HG02642 (cell line): Measurements from ENCODE around the gene TOM1L2.
"Not testable (repeated sequence)": the region's sequence is repeated elsewhere in the genome, so short reads cannot be mapped to it uniquely, and the experiment has no call there.

Experiments used
- ATAC-seq: cut with Tn5 transposase; IDR thresholded peaks from one replicate; pipeline ENCODE4 v1.9.1; 2021; ENCODE audit warnings: mild to moderate bottlenecking; ENCODE audit not compliant: unreplicated experiment, poor library complexity

TOM1L2 gene

DNA sequence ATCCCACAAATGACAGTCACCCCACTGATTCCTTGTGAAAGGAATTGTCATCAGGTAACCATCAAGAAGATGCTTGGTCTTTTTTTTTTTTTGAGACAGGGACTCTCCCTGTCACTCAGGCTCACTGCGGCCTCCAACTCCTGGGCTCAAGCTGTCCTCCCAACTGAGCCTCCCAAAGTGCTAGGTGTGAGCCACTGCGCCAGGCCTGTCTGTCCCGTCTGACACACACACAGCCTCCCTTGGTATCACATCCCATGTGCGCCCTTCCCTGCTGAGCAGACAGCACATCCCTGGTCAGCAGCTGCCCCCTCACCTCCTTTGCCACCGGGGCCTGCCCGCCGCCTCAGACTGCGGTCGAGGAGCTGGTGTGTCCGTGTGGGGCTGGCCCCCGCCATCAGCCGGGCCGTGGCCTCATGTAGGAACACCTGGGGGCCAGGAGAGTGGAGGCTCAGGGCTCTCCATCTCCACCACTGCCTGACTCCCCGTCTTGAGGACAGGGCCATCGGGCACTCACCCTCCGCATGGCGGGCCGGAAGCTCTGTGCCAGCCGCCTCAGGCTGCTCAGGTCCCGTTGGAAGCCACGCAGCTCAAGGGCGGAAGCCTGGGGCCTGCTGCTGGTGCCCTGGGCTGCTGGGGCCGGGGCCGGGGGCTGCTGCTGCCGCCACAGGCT lies 159.0 kb downstream of the TOM1L2 start:
- ATAC-seq = no peak

DNA sequence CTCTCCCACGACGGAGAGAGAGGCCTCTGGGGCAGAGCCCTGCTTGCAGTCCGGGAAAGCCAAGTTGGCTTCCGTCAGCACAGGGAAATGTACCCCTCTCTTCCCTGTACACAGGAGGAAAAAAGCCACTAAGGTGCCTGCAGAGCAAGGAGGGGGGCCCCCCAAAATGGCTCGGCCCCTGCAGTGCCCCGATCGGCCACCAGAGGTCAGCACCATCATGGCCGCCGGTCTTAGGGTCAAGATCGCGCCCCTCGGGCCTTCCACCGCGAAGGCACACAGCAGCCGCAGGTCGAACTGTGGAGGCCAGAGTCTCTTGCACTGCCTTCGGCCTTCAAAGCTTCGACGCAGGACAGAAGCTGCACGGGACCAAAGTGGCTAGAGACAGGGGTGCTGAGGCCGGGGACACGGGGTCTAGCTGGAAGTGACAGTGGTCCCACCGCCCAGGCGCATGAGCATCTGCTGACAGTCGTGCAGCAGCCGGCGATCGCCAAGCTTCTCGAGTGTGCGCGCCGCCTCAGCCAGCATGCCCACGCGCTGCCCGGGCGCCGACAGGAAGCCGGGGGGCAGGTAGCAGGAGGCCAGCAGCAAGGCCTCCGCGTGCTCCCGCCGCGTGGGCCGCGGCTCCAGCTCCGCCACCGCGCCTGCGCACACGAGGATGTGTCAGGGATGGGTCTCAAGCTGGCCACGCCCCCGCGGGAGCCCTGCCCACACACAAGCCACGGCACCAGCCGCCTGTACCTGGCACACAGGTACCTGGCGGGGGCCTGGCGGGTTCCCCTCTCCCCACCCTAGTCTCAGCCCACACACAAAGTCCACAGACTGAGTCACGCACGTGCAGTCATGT lies 159.8 kb downstream of the TOM1L2 start:
- ATAC-seq = peak; percentile 34

DNA sequence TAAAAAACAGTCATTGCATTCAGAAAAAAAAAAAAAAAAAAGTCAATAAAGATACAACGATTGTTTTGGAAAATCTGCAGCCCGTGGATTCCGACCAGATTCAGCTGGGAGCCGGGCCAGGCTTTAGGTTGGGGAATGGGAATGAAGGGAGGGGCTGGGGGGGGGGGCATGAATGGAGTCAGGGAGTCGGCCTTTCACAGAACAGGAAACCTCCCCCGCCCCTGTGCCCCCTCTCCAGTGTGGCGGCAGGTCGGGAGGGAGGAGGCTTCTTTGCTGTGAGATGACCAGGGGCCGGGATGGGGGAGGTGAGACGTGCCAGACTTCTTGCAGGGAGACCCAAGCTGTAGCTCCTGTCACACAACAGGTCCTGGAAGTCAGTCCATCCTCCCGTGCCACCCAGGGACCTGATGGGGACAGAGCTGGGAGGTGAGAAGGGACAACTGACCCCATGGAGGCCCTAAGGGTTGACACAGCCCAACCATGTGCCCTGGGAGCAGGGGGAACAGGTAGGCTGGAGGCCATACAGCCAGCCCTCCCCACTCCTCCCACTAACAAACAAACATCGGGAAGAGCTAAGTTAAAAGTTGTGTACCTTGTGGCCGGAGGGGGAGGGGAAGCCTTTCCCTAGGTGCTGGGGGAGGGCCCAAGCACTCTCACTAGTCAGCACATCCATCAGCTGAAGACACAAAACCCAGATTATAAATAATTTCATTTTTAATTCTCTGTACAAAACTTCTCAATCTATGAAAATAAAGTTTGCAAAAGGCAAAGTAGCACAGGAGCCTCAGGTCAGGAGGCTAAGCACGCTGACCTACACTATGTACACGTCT lies 160.6 kb downstream of the TOM1L2 start:
- ATAC-seq = peak; percentile 7

DNA sequence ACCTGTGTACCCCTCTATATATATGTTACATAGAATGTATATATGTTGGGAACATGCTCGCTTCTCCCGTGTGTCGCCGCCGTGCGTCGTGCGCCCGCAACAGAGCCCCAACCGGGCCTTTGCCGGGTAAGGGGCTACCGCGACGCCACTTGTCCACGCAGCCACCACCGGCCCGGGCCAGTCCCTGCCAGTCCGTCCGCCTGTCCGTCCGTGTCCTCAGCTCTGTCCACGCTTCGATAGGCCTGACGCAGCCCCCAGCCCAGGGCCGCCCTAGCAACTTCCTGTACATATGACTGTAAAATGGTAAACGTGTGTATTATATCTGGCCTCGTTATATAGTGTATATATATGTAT lies 161.3 kb downstream of the TOM1L2 start:
- ATAC-seq = no peak

DNA sequence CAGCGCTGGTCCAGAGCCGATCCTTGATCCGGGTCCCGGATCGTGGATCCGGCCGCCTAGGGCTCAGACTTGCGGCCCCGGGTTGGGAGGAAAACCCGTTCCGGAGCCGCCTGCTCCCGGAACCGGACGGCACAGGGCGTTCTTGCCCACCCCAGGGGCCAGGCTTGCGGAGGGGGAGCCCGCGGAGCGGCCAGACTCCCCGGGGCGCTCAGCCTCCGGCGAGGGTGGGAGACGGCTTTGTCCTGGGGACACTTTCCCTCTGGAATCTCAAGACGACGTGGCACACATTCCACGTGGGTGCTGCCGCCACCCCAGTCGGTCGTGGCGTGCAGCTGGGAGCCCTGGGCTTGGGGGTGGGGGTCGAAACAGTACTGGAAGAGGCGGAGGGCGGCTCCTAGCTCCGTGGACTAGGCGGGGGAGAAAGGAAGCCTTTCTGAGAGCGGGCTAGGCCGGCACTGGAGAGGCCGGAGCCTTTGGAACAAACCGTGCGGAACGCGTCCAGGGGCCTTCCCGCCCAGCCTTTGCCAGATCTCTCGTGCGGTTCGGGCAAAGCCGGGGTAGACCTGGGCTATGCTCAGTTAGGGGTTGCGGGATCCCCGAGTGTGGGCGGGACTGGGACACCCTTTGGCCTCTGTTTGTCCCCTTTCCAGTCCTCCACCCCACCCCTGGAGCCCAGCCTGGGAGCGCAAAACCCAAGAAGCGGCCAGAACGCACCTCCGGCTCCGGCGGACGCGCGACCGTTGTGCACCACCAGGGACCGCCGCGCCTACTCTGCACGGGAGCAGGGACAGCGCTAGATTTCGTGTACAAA lies 161.9 kb downstream of the TOM1L2 start:
- ATAC-seq = no peak

DNA sequence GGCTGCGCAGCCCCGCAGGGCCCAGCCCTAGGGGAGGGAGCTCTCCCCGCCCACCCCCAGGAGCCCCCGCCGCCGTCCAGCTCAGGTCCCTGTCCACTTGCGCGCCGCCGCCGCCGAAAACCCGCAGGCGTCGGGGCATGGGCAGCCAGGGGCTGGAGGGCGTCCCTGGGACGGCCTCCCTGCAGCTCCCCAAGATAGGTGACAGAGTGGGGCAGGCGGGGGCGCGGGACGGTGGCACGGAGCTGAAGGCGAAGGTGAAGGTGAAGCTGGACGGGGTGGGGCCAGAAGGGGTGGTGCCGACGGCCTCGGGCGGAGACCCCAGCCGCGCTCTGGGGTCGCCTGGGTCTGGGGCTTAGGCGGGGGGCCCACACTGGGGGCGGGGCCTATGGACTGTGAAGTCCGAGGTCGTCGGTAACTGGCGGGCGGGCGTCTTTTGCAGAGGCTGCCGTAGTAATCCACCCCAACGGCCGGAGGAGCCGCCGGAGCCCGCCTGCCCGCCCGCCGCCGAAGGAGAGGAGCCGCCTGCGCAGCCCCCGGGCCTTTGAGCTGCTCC lies 162.6 kb downstream of the TOM1L2 start:
- ATAC-seq = no peak

DNA sequence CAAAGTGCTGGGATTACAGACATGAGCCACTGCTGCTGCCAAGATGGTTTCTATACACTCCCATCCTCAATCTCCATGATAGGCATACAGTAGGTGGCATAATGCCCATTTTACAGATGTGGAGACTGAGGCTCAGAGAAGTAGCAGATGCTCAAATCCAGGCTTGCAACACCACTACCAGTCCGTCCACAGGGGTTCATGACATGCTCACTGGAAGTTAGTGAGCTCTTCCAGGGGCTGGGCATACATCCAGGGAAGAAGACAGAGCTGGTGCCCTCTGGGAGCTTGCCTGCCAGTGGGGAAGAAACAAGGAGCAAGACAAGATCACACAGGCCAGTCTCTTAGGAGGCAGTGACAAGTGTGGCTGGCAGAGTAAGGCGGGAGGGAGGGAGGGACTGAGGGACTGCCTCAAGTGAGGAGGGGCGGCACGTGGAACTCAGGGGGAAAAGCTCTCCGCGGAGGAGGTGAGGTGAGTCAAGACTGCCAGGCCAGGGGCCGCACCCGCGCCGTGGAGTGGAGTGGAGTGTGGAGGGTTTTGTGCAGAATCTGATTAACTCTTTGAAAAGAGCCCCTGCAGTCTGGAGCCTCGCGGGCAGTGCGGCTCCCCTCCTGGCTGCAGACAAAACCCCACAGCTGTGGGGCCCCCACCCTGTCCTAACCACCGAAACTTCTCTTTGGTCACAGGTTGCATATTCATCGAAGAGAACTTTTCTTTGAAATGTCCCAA lies 163.3 kb downstream of the TOM1L2 start:
- ATAC-seq = no peak

DNA sequence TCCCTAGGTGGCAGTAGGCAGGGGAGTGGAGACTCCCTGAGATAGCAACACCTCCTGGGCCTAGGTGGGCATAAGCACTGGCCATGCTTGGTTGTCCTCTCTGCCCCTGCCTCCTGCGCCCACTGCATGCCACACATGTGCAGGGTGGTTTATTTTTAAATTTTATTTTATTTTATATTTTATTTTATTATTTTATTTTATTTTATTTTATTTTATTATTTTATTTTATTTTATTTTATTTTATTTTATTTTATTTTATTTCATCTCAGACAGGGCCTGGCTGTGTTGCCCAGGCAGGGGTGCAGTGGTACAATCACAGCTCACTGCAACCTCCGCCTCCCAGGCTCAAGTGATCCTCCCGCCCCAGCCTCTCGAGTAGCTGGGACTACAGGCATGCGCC lies 164.0 kb downstream of the TOM1L2 start:
- ATAC-seq = not testable (repeated sequence)

DNA sequence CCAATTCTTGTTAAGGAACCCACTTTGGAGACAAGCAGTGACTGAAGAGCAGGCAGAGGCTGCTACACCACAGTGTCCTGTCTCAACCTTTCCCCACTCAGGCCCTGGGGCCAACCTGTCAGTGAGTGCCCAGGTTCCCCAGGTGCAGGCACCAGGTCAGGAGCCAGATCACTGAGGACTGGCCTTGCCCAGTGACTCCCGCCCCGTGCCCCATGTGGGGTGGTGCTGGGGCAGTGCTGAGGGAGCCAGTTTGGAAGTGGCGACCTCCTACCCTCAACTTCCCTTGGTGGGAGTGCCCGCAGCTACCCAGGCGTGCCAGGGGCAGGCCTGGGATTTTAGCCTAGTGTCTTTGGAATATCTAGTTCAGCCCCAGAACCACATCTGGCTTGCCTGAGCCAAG lies 164.8 kb downstream of the TOM1L2 start:
- ATAC-seq = no peak

DNA sequence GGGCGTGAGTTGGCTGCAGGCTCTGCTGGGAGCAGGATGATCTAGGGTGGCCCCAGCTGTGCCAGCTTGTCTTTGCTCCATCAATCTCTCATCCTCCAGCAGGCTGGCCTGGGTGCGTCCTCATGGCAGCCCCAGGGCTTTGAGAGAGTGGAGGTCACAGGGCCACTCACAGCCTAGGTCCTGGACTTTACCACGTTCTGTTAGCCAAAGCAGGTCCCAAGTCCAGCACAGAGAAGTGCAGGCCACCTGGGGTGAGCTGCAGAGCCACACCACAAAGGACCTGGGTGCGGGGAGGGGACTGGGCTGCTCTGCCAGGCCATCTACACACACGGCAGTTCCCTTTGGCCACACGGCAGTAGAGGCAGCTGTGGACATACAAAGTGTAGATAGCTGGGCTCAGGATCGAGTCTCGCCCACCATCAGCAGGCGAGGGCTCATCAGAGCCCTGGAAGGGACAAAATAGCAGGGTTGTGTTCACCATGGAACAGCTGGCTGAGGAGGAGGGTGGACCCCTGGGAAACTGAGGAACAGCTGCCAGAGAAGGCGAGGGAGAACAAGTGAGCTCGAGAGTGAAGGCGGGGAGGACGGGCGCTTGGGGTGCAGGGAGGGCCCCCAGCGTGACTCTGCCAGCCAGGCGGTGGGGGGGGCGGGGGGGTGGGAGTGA lies 165.5 kb downstream of the TOM1L2 start:
- ATAC-seq = no peak

DNA sequence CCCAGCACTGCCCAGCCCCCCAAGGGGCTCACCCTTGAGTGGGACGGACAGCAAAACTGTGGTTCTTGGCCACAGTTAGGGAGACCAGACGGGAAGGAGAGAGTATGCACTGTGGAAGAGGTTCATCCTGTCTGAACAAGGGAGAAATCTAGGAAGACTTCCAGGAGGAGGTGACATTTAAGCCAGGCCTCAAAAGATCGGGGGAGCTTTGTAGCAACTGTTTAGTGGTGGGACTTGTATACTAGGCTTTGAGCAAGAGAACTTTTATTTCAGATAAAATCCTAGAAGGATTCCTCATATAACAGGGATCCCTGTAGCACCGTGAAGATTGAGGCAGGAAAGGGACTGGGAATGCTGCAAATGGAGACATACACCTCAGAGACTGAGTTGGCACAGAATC lies 166.2 kb downstream of the TOM1L2 start:
- no peak for ATAC-seq

DNA sequence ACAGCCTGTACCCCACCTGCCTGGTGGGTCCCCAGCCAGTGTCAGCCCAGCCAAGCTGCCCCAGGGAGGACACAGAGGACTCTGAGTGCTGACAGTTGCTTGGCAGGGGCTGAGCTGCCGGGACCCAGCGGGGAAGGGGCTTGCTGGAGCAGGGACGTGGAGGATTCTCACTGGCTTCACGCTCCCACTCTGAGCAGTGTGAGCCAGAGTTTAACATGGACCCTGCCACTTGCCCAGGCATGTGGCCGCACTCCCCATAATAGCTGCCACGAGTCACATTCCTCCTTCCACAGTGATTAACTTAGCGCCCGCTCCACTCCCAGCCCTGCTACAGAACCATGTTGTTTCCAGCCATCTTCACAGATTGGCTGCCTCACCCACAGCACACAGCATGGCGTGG lies 166.6 kb downstream of the TOM1L2 start:
- no peak for ATAC-seq

DNA sequence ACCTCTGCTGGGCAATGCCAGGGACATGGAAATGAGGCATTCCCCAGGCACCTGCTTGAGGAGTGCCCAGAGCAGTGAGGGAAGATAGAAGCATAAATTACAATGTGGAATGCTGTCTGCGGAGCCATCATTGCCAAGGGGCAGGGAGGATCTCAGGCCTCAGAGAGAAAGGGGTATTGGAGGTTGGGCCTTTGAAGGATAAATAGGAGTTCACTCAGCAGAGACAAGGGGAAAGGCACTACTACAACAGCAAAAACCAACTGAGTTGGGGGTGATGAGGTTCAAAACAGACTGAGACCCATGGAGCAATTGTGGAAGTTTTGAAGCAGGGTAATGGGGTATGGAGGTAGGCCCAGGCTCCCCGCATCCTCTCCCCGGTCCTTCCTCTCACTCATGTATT lies 168.2 kb downstream of the TOM1L2 start:
- ATAC-seq = no peak

DNA sequence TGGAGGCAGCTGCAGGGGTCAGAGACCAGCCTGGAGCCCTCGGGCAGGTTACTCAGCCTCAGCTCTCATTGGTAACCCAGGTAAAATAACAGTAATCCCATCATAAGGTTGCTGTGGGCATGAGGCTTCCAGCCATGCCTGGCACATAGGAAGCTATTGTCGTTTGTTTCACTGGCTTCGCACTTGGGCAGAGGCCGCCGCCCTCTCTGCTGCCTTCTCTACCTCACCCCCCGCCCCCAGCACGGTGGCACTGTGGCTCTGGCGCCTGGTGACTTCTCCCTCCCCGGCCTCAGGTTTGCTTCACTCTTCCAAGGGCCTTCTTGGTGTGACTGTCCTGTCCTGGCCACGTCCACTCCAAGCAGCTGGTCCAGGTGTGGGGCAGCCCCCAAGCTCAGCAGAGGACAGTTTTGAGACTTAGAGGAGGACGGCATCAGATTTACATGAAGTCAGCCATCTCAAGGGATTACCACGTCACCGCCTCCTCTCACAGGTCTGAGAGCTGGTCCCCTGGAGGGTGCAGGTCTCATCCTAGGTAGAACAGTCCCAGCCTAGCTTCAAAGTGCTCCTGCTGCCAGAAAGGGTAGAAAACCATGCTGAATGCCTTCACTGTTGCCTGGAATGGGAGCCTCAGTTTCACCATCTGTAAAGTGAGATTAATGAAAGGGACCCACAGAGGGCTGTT lies 170.3 kb downstream of the TOM1L2 start:
- ATAC-seq = no peak

DNA sequence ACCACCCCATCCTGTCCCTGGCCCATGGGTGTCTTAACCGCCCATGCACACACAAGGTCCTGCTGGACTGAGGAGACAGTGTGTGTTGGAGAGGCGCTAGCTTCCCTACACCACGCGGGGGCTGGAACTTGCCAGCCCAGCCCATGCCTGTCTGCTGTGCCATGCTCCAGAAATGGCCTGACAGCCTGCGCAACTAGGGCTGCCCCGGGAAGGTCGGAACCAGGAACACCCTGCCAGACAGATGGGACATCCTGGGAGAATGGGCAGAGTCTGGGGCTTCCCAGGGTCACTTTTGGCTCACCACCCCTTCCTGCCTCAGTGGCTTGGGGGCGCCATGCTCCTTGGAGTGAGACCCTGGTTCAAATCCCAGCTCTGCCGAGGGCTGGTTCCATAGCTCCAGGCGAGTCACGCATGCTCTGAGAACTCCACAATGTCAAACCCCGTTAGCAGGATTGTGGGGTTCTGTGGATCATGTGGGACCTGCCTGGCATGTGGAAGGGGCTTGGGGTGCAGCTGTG lies 171.6 kb downstream of the TOM1L2 start:
- ATAC-seq = no peak

DNA sequence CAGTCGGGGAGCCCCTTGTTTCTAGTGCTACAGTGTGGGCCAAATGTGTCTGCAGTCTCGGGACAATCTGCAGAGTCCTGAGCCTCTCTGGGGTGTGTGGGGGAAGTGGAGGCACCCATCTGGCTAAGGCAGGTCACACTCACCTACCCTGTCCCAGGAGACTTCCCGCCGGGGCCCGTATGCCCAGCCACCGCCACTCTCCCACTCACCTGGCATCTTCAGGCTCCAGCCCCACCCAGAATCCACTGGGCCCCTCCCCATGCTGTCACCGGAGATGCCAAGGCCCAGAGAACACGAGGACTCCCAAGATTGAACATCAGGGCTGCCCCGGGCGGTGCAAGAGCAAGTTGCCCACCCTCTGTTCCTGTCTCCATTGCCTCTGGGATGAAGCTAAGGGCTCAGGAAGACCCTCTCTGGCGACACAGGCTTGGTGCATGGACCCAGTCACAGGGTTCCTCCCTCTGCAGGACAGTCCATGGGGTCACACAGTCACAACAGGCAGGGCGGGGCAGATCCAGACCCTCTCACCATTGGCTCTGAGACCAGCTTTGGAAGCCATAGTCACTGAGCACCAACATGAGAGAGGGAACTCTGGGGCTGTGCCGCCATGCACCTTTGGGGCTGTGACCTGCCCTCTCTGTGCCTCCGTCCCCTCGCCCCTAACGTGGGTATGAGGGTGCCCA lies 173.5 kb downstream of the TOM1L2 start:
- no peak for ATAC-seq

DNA sequence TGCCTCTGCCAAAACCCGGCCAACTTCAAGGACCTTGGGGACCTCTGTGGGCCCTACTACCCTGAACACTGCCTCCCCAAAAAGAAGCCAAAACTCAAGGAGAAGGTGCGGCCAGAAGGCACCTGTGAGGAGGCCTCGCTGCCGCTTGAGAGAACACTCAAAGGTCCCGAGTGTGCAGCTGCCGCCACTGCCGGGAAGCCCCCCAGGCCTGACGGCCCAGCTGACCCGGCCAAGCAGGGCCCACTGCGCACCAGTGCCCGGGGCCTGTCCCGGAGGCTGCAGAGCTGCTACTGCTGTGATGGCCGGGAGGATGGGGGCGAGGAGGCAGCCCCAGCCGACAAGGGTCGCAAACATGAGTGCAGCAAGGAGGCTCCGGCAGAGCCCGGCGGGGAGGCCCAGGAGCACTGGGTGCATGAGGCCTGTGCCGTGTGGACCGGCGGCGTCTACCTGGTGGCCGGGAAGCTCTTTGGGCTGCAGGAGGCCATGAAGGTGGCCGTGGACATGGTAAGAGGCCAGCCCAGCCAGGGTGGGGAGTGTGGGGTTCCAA lies 174.1 kb downstream of the TOM1L2 start:
- ATAC-seq = no peak
